NCI-H345 treated with DMSO at 0.1 percent for 48 hours (cell line): ENCODE results near the gene BASP1.

Experiments used
- DNase-seq: peaks from one replicate; lab custom pipeline; 2025; ENCODE audit not compliant: unreplicated experiment; lab: John Stamatoyannopoulos, UW

The BASP1 gene, protein sequence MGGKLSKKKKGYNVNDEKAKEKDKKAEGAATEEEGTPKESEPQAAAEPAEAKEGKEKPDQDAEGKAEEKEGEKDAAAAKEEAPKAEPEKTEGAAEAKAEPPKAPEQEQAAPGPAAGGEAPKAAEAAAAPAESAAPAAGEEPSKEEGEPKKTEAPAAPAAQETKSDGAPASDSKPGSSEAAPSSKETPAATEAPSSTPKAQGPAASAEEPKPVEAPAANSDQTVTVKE

DNA sequence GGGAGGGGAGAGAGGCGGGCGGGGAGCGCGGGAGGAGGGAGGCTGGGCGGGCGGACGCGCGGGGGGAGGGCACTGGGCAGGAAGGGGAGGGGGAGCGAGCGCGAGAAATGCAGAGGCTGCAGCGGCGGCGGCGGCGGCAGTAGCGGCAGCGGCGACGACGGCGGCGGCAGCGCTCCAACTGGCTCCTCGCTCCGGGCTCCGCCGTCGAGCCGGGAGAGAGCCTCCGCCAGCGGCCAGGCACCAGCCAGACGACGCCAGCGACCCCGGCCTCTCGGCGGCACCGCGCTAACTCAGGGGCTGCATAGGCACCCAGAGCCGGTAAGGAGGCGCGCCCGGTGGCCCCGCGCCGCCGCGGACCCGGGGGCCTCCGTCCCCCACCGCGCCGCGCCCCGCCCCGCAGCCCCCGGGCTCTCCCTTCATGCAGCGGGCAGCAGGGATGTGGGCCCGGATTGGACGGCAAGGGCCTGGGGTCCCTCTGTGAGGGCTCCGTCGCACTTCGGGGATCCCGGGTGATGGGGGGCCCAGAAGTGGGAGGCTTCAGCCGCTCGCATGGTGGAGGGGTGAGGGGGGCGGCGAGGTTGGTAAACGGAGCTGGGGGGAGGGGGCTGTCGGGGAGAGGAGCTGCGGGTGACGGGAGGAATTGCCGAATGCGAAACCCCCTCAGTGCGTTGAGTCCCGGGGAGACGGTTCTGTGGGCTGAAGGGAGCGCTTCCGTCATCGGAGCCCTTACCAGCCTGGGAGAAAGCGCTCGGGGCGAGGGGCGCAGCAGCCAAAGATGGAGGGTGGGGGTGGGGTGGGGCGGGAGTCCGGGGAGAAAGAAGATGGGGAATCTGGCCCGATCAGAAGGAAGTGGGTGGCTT lies at the start of gene BASP1:
Gene BASP1, plus strand, starts transcription at position 139 of the 860 bp plus-strand sequence. CDS start 57,586 bp downstream, outside the sequence.
- peak; percentile 76 for DNase-seq

DNA sequence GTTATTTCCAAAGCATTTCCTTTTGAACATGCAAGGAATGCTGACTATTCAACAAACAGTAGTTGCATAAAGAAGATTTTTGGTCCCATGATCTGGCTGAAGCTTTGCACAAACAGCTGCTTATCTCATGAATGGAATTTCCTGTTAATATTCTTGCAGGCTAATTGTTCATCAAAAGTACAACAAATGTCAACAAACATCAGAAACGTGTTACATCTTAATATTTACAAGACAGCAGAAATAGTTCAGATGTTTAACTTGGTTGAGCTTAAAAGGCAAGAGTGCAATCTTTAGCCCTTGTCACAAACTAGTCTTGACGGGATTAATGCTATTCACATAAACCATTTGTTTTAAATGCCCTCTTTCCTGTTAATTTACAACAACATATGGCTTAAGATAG lies 47.9 kb upstream of the BASP1 start:
- no peak for DNase-seq

DNA sequence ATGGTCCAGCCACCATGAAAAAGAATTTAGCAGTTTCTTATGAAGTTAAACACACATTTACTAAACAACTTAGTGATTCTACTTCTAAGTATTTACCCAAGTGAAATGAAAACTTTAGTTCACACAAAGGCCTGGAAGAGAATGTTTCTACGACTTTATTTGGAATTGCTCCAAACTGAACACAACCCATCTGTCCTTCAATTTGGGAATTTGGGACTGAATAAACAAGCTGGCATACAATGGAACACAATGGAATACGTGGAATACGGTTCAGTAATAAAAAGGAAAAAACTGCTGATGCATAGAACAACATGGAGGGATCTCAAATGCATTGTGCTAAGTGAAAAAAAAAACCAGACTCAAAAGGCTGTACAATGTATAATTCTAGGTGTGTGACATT lies 44.6 kb upstream of the BASP1 start:
- DNase-seq = no peak

DNA sequence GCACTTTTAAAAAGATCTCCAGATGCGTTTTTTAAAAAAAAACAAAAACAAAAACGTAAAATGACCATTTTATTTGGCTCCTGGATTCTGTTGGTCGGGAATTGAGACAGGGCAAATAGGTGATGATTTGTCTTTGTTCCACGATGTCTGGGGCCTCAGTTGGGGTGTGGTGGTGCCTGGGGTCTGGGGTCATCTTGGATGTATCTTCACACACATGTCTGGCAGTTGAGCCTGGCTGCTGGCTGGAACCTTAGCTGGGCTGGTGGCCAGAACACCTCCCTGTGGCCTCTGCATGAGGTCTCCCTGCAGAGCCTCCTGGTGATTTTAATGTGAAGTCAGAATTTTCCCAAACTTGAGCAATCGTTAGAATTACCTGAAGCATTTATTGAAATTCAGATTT lies 42.5 kb upstream of the BASP1 start:
- DNase-seq = no peak

DNA sequence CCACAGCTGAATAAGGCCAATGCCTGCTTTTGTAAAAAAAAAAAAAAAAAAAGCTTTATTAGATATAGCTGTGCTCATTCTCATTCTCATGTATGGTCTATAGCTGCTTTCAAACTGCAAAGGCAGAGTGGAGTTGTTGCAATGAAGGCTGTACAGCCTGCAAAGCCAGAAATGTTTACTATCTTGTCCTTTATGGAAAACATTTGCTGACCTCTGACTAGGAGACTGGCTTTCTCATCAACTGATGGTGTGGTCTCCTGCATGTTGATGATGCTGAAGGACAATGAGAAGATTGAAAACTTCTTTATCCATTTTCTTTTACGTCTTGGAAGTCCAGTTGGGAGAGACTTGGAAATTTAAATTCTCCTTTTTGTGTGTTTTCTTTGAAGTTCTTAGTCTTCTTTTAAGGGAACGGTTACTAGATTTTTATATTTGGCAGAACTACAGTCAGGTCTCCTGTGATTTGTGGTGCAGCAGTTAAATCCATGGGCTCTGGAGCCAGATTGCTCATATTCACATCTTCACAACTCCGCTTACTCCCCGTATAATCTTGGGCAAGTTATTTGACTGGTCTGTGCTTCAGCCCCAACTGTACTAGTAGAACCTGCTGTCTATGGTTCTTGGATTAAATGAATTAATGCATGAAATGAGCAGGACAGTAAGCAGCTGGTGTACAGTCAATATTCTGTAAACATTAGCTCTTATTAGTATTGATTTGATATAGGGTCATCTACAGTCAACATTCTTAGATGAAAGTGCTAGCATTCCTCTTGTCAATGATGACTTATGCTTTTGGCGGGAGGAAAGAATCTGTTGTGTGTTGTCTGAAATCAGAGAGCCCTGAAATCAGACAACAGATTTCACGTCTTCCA lies 39.7 kb upstream of the BASP1 start:
- no peak for DNase-seq

DNA sequence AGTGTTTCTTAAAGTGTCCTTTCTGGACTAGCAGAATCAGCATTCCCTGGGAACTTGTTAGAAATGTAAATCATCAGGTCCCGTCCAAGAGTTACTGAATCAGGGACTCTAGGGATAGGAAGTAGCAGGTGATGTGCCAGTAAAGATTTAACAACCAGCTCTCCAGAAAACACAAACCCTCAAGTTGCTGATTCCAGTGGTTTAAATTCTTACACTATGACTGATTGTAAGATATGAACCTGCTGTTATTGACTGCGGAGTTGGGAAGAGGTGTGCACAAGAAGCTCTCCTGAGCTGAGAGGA lies 39.1 kb upstream of the BASP1 start:
- no peak for DNase-seq

DNA sequence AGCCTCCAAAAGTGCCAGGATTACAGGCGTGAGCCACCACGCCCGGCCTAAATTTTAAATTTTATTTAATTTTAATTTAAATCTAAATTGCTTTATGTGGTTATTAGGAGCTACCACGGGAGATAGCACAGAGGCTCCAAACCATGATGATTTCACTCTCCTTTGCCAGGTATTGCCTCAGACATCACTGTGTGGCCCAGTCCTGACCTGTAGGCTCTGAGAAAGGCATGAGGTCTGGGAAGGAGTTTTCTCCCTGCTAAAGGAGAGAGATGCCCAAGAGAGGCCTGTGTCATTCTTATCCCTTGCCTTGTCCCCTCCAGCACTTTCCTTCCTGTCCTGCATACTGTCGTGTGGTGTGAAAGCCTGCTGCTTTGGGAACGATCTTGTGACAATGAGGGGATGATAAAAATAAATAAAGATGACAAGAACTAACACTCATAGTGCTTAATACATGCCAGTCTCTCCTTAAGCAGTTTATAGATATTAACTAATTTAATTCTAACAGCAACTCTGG lies 37.0 kb upstream of the BASP1 start:
- DNase-seq = no peak

DNA sequence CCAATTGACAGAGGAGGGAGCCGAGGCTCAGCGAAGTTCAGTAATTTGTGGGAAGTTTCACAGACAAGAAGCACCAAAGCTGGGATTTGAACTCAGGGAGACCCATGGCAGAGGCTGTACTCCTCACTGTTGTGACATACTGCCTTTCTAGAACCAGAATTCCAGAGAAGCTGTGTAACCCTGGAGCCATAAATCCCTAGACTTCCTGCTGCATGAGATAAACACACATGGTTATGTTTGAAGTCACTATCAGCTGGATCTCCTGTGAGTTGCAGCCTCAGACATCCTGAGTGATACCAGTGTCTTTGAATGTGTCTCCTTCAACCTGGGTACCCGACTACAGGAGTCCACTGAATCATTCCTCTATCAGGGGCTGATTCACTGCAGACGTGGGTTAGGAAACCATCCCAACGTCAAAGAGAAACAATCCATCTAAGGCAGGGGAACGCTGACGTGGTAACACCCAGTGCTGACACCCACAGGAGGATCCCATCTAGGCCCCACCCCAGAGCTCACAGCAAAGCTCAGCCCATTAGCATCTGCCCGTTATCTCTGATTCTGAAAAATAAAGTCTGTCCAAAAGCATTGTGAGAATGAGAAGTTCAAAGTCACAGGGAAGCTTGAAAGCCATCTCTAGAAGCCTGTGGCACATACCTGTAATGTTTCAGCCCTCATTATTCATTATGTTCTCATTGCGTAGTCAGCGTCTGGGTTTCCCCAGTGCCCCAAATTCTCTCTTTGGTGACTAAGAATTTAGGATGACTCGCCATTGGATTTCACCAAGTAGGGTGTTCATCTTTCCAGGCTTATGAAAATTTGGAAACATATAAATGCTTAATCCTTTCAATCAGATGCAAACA lies 36.3 kb upstream of the BASP1 start:
- DNase-seq = no peak

DNA sequence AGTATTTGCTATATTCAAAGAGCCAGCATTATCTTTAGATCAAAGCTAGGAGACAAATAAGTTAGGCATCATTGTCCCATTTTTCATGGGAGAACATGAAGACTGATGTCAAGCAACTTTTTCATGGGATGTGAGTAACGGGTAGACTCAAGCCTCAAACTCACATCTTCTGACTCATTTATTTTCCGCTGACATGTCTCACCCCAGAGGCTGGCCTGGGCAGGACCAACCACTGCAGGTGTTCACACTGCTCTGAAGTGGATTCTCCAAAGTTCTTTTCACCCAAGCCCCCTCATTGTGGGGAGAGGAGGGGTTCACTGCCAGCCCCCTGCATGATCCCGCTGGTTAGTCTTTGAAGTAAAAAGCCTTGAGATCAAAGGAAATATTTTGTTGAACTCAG lies 34.9 kb upstream of the BASP1 start:
- no peak for DNase-seq

DNA sequence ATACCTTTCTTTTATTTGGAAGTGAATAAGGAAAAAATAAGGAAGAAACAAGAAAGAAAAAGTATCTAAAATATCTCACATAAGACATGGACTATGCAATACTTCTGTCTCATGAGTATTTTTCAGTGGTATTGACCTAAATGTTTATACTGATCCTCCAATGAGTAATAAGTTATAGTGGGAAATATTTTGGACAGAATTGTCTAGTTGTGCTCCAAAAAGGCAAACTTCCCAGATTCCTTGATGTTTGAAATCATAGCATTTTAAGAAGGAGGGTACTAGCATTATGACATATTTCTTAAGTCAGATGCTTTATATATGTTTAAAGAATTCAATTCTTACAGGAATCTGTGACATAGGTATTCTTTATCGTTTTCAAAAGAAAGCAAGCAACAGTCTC lies 34.5 kb upstream of the BASP1 start:
- no peak for DNase-seq

DNA sequence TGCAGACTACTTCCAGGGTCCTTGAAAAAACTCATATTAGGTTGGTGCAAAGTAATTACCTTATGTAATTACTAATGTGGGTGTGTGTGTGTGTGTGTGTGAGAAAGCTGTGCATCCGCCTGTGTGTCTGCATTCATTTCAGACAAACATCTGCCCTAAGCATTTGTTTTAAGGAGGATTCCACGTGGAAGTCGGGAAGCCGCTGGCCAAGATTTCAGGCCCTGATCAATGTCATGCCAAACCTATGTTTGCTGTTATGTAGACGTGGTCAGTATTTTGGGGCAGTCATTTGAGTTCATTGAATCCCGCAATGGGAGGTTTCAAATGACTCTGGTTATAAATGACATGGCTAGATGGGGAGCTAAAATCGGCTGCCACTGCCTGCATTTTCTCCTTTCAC lies 33.6 kb upstream of the BASP1 start:
- no peak for DNase-seq

DNA sequence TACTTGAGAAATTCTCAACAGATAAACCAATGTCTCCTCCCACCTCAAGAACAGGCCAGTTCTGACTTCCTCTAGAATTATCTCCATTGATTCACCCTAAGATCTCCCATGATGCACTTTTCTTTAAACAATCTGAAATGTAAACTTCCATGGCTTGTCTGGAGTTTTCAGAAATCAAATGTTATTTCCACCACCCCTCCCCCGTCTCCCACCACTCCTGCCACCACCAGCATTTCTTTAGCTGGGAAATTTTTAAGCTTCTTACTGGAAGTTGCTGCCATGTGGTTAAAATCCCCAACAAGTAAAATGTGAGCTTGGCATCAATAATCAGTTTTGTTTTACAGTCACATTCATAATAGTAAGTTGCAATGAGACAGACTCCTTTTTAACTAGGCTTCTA lies 32.8 kb upstream of the BASP1 start:
- DNase-seq = no peak

DNA sequence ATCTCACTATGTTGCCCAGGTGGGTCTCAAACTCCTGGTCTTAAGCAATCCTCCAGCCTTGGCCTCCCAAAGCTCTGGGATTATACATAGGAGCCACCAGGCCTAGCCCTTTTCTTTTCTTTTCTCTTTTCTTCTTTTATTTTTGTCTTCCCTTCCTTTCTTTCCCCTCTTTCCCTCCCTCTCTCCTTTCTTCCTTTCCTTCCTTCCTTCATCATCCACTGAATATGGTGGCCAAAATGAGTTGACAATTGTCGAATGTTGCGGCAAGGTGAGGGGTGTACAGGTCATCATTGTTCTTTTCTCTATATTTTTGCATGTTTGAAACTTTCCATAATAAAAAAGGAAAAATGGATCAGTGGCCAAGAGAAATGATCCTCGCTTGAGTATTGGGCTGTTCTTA lies 32.1 kb upstream of the BASP1 start:
- DNase-seq = no peak

DNA sequence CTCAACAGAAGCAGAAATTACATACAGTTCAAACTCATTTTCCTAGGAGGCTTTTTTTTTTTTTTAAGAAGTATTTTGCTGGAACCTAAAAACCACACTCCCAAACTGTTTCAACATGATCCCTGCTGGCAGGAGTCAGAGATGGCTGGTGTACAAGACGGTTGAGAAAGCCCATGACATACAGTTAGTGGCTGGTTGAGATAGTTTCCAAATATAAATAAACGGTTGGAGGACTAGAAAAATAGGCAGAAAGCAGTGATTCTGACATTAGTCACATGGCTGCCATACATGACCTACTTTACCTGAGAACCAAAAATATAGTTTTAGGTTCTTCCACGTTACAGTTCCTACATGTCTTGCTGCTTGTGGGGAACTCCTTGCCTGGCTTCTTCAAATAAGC lies 31.7 kb upstream of the BASP1 start:
- no peak for DNase-seq

DNA sequence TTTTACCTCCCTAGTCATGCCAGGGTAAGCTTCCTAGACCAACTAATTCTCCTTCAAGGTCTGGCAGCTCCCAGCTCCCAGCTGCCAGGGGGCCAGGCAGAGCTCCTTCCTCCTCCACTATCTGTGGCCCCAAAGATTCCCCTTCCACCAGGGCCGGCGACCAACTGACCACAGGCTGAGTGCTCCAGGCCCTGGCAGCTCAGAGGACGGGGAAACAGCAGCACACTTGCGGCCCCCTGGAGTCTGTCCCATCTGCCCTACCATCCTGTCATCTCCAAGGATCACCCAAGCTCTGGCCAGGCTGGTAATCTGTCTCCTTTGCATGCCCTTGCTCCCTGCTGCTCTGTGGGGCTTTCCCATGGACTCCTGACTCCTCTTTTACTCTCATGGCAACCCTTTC lies 31.2 kb upstream of the BASP1 start:
- DNase-seq = no peak

DNA sequence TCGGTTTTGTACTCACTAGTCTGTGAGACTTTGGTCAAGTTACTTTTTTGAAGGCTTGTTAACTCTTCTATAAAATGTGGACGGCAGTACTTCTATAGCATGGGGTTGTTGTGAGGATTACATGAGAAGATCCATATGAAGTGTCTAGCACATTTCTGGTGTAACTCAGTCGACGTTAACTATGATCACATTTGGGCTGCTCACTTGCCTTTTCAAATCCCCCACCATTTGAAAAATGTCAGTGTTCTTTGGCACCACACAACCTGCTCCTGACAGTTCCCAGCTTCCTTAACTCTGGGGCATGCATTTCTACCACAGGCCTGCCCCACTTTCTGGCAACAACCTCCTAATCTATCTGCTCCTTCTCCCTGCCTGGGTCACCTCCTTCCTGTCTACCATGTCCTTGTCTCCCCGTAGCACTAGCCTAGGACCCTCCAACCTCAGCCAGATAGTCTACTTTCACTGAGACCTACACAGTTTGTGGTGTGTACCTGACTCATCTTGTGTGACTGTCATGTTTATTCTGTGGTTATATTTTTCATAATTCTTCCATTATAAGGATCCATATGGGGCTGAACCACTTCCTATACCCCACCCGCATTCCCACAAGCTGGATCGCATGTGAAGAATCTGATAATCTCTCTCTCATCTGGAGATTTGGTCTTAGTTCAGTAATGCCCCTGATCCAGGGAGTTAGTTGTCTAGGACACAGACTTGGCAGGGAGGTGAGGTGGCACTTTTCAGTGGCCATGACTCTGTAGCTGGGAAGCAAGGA lies 30.2 kb upstream of the BASP1 start:
- no peak for DNase-seq

DNA sequence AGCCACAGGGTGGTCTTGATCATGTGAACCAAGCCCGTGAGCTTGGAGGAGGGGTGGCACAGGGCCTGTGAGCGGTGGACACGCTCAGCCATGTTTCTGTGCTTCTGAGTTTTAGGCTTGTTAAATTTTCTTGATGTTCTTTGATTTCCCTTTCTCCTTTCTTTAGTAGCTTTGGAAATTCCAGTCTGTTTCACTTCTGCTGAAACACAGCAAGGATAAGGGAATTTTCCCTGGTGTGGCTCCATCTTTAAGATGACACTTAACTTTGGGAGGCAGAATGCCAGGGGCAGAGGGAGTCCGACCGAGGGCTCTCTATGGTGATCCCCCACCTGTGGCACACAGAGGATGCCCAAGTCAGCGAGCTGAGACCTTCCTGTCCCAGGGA lies 29.7 kb upstream of the BASP1 start:
- no peak for DNase-seq

DNA sequence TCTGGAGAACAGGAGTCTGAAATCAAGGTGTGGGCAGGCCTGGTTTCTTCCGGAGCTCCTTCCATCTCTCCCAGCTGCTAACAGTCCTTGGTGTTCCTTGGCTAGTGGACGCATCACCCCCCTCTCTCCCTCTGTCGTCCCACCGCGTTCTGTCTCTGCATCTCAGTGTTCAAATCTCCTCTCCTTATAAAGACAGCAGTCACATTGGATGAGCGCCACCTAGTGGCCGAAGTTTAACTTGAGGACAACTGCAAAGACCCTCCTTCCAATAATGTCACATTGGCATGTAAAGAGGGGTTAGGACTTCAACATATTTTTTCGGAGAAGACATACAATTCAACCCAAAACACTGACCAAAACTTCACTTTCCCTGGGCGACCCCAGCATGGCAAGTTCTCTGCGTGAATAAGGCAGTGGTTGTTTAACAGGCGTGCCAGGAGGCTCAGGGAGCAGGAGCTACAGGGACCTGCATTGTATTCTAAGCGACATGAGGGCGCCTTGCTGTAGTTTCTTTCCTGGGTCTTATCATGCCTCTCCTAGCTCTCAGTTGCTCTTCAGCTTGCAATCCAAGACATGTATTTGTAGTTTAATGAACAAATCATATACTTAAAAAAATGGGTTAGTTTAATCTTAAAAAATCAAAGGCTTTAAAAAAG lies 27.9 kb upstream of the BASP1 start:
- peak; percentile 65 for DNase-seq

DNA sequence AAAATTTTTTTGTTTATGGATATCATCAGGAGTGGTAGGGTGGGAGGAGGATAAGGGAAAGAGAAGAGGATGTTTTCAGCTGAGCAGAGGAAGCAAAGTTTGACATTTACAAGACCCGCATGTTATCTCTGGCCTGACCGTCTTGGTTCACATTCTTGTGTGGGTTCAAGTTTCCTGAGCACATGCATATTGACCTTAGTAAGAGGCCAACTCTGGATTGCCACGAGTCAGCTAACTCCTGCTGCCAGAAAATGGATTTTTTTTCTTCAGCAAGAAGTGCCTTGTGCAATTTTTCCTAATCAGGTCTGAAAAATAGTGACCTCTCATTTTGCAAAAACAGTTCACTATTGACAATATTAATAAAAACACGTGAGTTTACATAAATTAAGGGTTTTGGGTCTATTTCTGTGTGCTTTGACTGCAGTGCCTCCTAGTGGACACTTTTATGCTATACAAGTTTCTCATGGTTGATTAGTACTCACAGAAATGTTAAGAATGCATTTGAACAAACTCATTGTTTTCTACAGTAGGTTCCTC lies 27.1 kb upstream of the BASP1 start:
- peak; percentile 27 for DNase-seq
